HFF-Myc (cell line): ENCODE measurements around the gene CHD3.

ENCODE experiments used
- DNase-seq: peaks from one replicate; pipeline ENCODE4 v3.0.0-alpha.2; 2011; ENCODE audit warnings: low read depth; ENCODE audit errors: extremely low read depth
- H3K4me3 ChIP-seq: replicated peaks from 2 replicates; pipeline ENCODE4 v1.5.1; 2011; ENCODE audit warnings: low read depth, mild to moderate bottlenecking, control low read depth, low read length
- CTCF ChIP-seq: IDR thresholded peaks from 2 replicates; pipeline ENCODE4 v1.5.1; 2012; ENCODE audit warnings: mild to moderate bottlenecking, low read depth, low read length, control low read depth; ENCODE audit errors: missing control alignments

The CHD3 gene

GRCh38 chr17:7927596-7927995 lies 39.0 kb downstream of the CHD3 start:
- no peak for DNase-seq
- no peak for TF ChIP-seq CTCF
- no peak overlapping the region for H3K4me3 ChIP-seq

GRCh38 chr17:7929158-7930023 lies 40.8 kb downstream of the CHD3 start, which contains the start of gene KCNAB3:
Gene KCNAB3 (minus strand): TSS chr17:7929856. CDS start chr17:7929435, 421 bp downstream.
- TF ChIP-seq CTCF = no peak
- DNase-seq = peak; percentile 39
- H3K4me3 ChIP-seq = peak within 1 kb of the TSS; percentile 50

GRCh38 chr17:7930841-7931631 lies 42.4 kb downstream of the CHD3 start:
- TF ChIP-seq CTCF = no peak
- H3K4me3 ChIP-seq = peak overlapping the region; percentile 87
- no peak for DNase-seq

- no peak for TF ChIP-seq CTCF
- peak; percentile 93 for DNase-seq
- H3K4me3 ChIP-seq = peak within 1 kb of the TSS; percentile 87
Observed at GRCh38 chr17:7931709-7932482, 43.3 kb downstream of the CHD3 start, which contains the start of the genes CNTROB and TRAPPC1. Gene CNTROB (plus strand): TSS chr17:7932206. CDS start chr17:7933080, 874 bp downstream. Gene TRAPPC1 (minus strand): TSS chr17:7931946. CDS start chr17:7931829, 117 bp downstream.

GRCh38 chr17:7932483-7932891 lies 43.9 kb downstream of the CHD3 start:
- DNase-seq = peak; percentile 9
- no peak for TF ChIP-seq CTCF
- H3K4me3 ChIP-seq = peak overlapping the region; percentile 87

GRCh38 chr17:7932949-7933348 lies 44.4 kb downstream of the CHD3 start:
- peak; percentile 32 for DNase-seq
- TF ChIP-seq CTCF = peak; percentile 23
- peak overlapping the region; percentile 87 for H3K4me3 ChIP-seq
